H1 (cell line): ENCODE measurements around the gene KIF5A. TPM values are rescaled to one million over a fixed set of nuclear protein-coding genes. Genes with fewer than 3 reads are reported as not detected.
A peak's percentile ranks its signal among the peaks of the same experiment; 100 is the strongest.

Experiments used
- CTCF ChIA-PET: fragments of 300-600 bp; sonication (Branson Sonifier 250); formaldehyde crosslinking; loops from one replicate; lab custom pipeline; 2021; ENCODE audit not compliant: partially characterized antibody; lab: Charles Lee
- POLR2A ChIA-PET: fragments of 300-600 bp; sonication (Branson Sonifier 250); formaldehyde crosslinking; loops from one replicate; lab custom pipeline; 2021; ENCODE audit warnings: inconsistent platforms; ENCODE audit not compliant: partially characterized antibody; lab: Charles Lee
- DNase-seq, 2 experiments: peaks; one replicate each; pipeline versions ENCODE4 v3.0.0 to v3.0.0-alpha.2; 2010 to 2022; ENCODE audit warnings: low spot score in 2 of 2, low read depth in 1 of 2, mixed read lengths in 1 of 2
- FAIRE-seq: peaks from 2 replicates; lab custom pipeline; 2011; peaks lifted over from hg19 to GRCh38; lab: Jason Lieb, UNC
- H2AFZ ChIP-seq: 2 replicates; pipeline ENCODE4 v1.8.1; 2012; ENCODE audit warnings: low read length, inconsistent platforms
- H2AK5ac ChIP-seq: 2 replicates; pipeline ENCODE4 v1.6.1; 2013; ENCODE audit warnings: low read depth, low read length
- H2BK120ac ChIP-seq: replicated peaks from 2 replicates; pipeline ENCODE3; 2013; ENCODE audit warnings: low read depth, low read length, inconsistent platforms
- H2BK12ac ChIP-seq: 2 replicates; pipeline ENCODE4 v1.6.1; 2013; ENCODE audit warnings: low read depth, low read length
- H2BK15ac ChIP-seq: 2 replicates; pipeline ENCODE4 v1.6.1; 2013; ENCODE audit warnings: low read length
- H2BK20ac ChIP-seq: 2 replicates; pipeline ENCODE4 v1.6.1; 2013; ENCODE audit warnings: low read length
- H2BK5ac ChIP-seq: 2 replicates; pipeline ENCODE4 v1.6.1; 2013; ENCODE audit warnings: low read depth, low read length
- H3K14ac ChIP-seq: 2 replicates; pipeline ENCODE4 v1.6.1; 2013; ENCODE audit warnings: inconsistent platforms; ENCODE audit not compliant: insufficient read length
- H3K18ac ChIP-seq: 2 replicates; pipeline ENCODE4 v1.6.1; 2013; ENCODE audit warnings: low read length; ENCODE audit errors: extremely low read depth
- H3K23ac ChIP-seq: 2 replicates; pipeline ENCODE4 v1.6.1; 2013; ENCODE audit warnings: inconsistent platforms; ENCODE audit not compliant: insufficient read length
- H3K23me2 ChIP-seq: 2 replicates; pipeline ENCODE4 v1.6.1; 2013; ENCODE audit warnings: low read depth, low read length
- H3K27ac ChIP-seq: 2 replicates; pipeline ENCODE4 v1.6.1; 2011; ENCODE audit warnings: low read depth, low read length, inconsistent platforms
- H3K27me3 ChIP-seq, 4 experiments: replicated peaks in 1 of 4; 1 replicate in 1 of 4; 2 replicates in 3 of 4; pipeline versions ENCODE4 v1.6.1 to v1.8.1; 2011 to 2013; ENCODE audit warnings: low read length in 3 of 4, mild to moderate bottlenecking in 3 of 4, inconsistent platforms in 2 of 4, mixed read lengths in 2 of 4, moderate library complexity in 1 of 4; ENCODE audit not compliant: control insufficient read depth in 3 of 4, insufficient read depth in 3 of 4; ENCODE audit errors: extremely low read depth in 1 of 4
- H3K36me3 ChIP-seq, 4 experiments: 2 replicates each; pipeline versions ENCODE4 v1.6.1 to v1.8.1; 2011 to 2013; ENCODE audit warnings: mild to moderate bottlenecking in 4 of 4, low read length in 3 of 4, moderate library complexity in 2 of 4, control low read depth in 1 of 4, inconsistent platforms in 1 of 4; ENCODE audit not compliant: insufficient read depth in 4 of 4, control insufficient read depth in 2 of 4
- H3K4ac ChIP-seq: replicated peaks from 2 replicates; pipeline ENCODE3; 2013; ENCODE audit warnings: low read length, low read depth, mixed read lengths, inconsistent platforms; ENCODE audit not compliant: insufficient read length
- H3K4me1 ChIP-seq, 4 experiments: replicated peaks in 1 of 4; 1 replicate in 1 of 4; 2 replicates in 3 of 4; pipeline versions ENCODE4 v1.6.1 to v1.8.1; 2011 to 2013; ENCODE audit warnings: low read length in 3 of 4, inconsistent platforms in 2 of 4, mixed read lengths in 1 of 4; ENCODE audit not compliant: insufficient read depth in 4 of 4, control insufficient read depth in 3 of 4
- H3K4me2 ChIP-seq, 2 experiments: 2 replicates each; pipeline versions ENCODE4 v1.6.1 to v1.8.1; 2011 to 2013; ENCODE audit warnings: low read depth in 2 of 2, low read length in 2 of 2, control low read depth in 1 of 2, inconsistent platforms in 1 of 2, mild to moderate bottlenecking in 1 of 2; ENCODE audit not compliant: insufficient read depth in 1 of 2
- H3K4me3 ChIP-seq, 4 experiments: fragments of 200-600, 300-600 bp in 1 of 4; sonication (generic), shearing (Covaris generic), sonication (Bioruptor Twin) in 1 of 4; 2 replicates each; pipeline versions ENCODE4 v1.5.1 to v1.8.1; 2011 to 2016; ENCODE audit warnings: low read length in 4 of 4, low read depth in 3 of 4, control low read depth in 2 of 4, inconsistent platforms in 2 of 4, mild to moderate bottlenecking in 2 of 4, mixed read lengths in 1 of 4, moderate library complexity in 1 of 4; ENCODE audit not compliant: insufficient read depth in 2 of 4; ENCODE audit errors: extremely low read depth in 1 of 4
- H3K56ac ChIP-seq: replicated peaks from 2 replicates; pipeline ENCODE3; 2013; ENCODE audit warnings: low read depth, mild to moderate bottlenecking, mixed read lengths, low read length, inconsistent platforms; ENCODE audit not compliant: insufficient read length
- H3K79me1 ChIP-seq: 2 replicates; pipeline ENCODE4 v1.6.1; 2013; ENCODE audit warnings: low read depth, low read length, control low read depth
- H3K79me2 ChIP-seq, 2 experiments: 2 replicates each; pipeline versions ENCODE4 v1.6.1 to v1.8.1; 2012 to 2013; ENCODE audit warnings: low read length in 2 of 2, mild to moderate bottlenecking in 2 of 2, inconsistent platforms in 1 of 2; ENCODE audit not compliant: insufficient read depth in 2 of 2, control insufficient read depth in 1 of 2
- H3K9ac ChIP-seq, 4 experiments: replicated peaks in 1 of 4; 1 replicate in 1 of 4; 2 replicates in 3 of 4; pipeline versions ENCODE4 v1.6.1 to v1.8.1; 2011 to 2013; ENCODE audit warnings: low read depth in 3 of 4, low read length in 3 of 4, control low read depth in 2 of 4, mild to moderate bottlenecking in 2 of 4, moderate library complexity in 2 of 4, inconsistent platforms in 1 of 4; ENCODE audit errors: extremely low read depth in 1 of 4
- H3K9me3 ChIP-seq, 2 experiments: 2 replicates each; pipeline versions ENCODE4 v1.6.1 to v1.8.1; 2012 to 2013; ENCODE audit warnings: mild to moderate bottlenecking in 2 of 2, moderate library complexity in 2 of 2, control low read depth in 1 of 2, inconsistent platforms in 1 of 2, low read depth in 1 of 2, low read length in 1 of 2, mixed read lengths in 1 of 2; ENCODE audit not compliant: insufficient read depth in 2 of 2
- H4K20me1 ChIP-seq, 2 experiments: replicated peaks in 1 of 2; 2 replicates each; pipeline versions ENCODE3 to v1.8.1; 2011 to 2013; ENCODE audit warnings: inconsistent platforms in 2 of 2, low read length in 2 of 2, mild to moderate bottlenecking in 1 of 2; ENCODE audit not compliant: insufficient read depth in 2 of 2, control insufficient read depth in 1 of 2
- H4K5ac ChIP-seq: 2 replicates; pipeline ENCODE4 v1.6.1; 2013; ENCODE audit warnings: low read length, low read depth, mixed read lengths, inconsistent platforms; ENCODE audit not compliant: insufficient read length
- H4K8ac ChIP-seq: 2 replicates; pipeline ENCODE4 v1.8.0; 2013; ENCODE audit warnings: mild to moderate bottlenecking, moderate library complexity, low read length, inconsistent platforms; ENCODE audit not compliant: insufficient read depth; ENCODE audit errors: extremely low read depth
- H4K91ac ChIP-seq: replicated peaks from 2 replicates; pipeline ENCODE3; 2013; ENCODE audit warnings: low read length, mixed read lengths, inconsistent platforms; ENCODE audit not compliant: insufficient read length
- ASH2L ChIP-seq: fragments of 200-600, 300-600 bp; sonication (generic); IDR thresholded peaks from one replicate; pipeline ENCODE4 v1.7.1; 2017; ENCODE audit warnings: low read length
- BCL11A ChIP-seq, 2 experiments: IDR thresholded peaks; one replicate each; pipeline ENCODE4 v1.6.1; 2011; ENCODE audit warnings: low read depth in 2 of 2, low read length in 2 of 2, mild to moderate bottlenecking in 2 of 2
- CBX5 ChIP-seq: fragments of 300-800, 300-1000 bp; sonication (generic); IDR thresholded peaks from 2 replicates; pipeline ENCODE4 v1.7.1; 2016; ENCODE audit warnings: antibody characterized with exemption, low read length, low read depth
- CEBPB ChIP-seq: IDR thresholded peaks from 2 replicates; pipeline ENCODE4 v1.6.1; 2012; ENCODE audit warnings: low read depth, low read length
- CHD2 ChIP-seq: IDR thresholded peaks from 2 replicates; pipeline ENCODE4 v1.6.1; 2012; ENCODE audit warnings: low read length, improper control_type of control experiment
- EP300 ChIP-seq, 2 experiments: IDR thresholded peaks; 1 replicate in 1 of 2; 2 replicates in 1 of 2; pipeline ENCODE4 v1.6.1; 2011 to 2012; ENCODE audit warnings: low read depth in 2 of 2, low read length in 2 of 2, mild to moderate bottlenecking in 2 of 2, borderline replicate concordance in 1 of 2, inconsistent platforms in 1 of 2, moderate library complexity in 1 of 2
- GTF2F1 ChIP-seq: IDR thresholded peaks from 2 replicates; pipeline ENCODE4 v1.6.1; 2012; ENCODE audit warnings: low read depth, low read length, improper control_type of control experiment, borderline replicate concordance
- KDM5A ChIP-seq: fragments of 200-600 bp; IDR thresholded peaks from 2 replicates; pipeline ENCODE4 v1.7.1; 2012; ENCODE audit warnings: mild to moderate bottlenecking, low read length, inconsistent platforms, mixed read lengths
- SAP30 ChIP-seq: fragments of 300-600 bp; sonication (generic); IDR thresholded peaks from 2 replicates; pipeline ENCODE4 v1.7.1; 2012; ENCODE audit warnings: low read length, moderate library complexity, mild to moderate bottlenecking, inconsistent platforms; ENCODE audit not compliant: insufficient read depth, insufficient replicate concordance
- SIN3A ChIP-seq, 2 experiments: IDR thresholded peaks in 1 of 2; conservative IDR thresholded peaks in 1 of 2; 2 replicates each; pipeline ENCODE4 v1.6.1; 2011 to 2012; ENCODE audit warnings: low read length in 2 of 2, improper control_type of control experiment in 1 of 2, low read depth in 1 of 2, mild to moderate bottlenecking in 1 of 2
- SIRT6 ChIP-seq: IDR thresholded peaks from one replicate; pipeline ENCODE4 v1.7.1; 2012; ENCODE audit warnings: low read length, inconsistent platforms
- SP2 ChIP-seq: IDR thresholded peaks from 2 replicates; pipeline ENCODE4 v1.6.1; 2012; ENCODE audit warnings: mild to moderate bottlenecking, low read length, inconsistent platforms
- WGBS, 2 experiments: shearing (Covaris generic) in 1 of 2; methylation state at CpG; one replicate each; pipeline versions ENCODE4 v1.1.6 to v1.1.7; 2013 to 2015; ENCODE audit warnings: low lambda C conversion rate in 2 of 2, mixed read lengths in 2 of 2, inconsistent platforms in 1 of 2, low coverage in 1 of 2, missing lambda C conversion rate in 1 of 2; ENCODE audit not compliant: insufficient replicate concordance in 2 of 2, insufficient coverage in 1 of 2, insufficient read length in 1 of 2; ENCODE audit errors: extremely low coverage in 1 of 2, missing lambda C conversion rate in 1 of 2; 5-methylcytosine and 5-hydroxymethylcytosine counted together
- polyA plus RNA-seq, 7 experiments: library from polyadenylated mRNA; depleted of rRNA in 3 of 7; stranded (reverse) in 5 of 7; unstranded in 2 of 7; fragments of >200 nt in 5 of 7; fragments of 200-250 nt in 2 of 7; gene quantifications; 1 replicate in 5 of 7; 2 replicates in 1 of 7; 4 replicates in 1 of 7; pipeline versions ENCODE4 v1.2.1 to v1.2.3, GENCODE V29; 2011 to 2013; ENCODE audit warnings: missing spikeins in 2 of 7, mixed read lengths in 2 of 7
- total RNA-seq: library from RNA; stranded (reverse); fragmentation: NEBNext Ultra II Directional; extraction: Animal tissue kit (Norgen Biotek cat#: 25700); gene quantifications from 2 replicates; pipeline ENCODE4 v1.2.1, GENCODE V29; 2021

Gene KIF5A
- total and polyA plus RNA-seq, 2 of the 8 experiments (the other 6 are each of a cell fraction or from before 2014, with no cell fraction given): 10.7 to 21.9 TPM

DNA sequence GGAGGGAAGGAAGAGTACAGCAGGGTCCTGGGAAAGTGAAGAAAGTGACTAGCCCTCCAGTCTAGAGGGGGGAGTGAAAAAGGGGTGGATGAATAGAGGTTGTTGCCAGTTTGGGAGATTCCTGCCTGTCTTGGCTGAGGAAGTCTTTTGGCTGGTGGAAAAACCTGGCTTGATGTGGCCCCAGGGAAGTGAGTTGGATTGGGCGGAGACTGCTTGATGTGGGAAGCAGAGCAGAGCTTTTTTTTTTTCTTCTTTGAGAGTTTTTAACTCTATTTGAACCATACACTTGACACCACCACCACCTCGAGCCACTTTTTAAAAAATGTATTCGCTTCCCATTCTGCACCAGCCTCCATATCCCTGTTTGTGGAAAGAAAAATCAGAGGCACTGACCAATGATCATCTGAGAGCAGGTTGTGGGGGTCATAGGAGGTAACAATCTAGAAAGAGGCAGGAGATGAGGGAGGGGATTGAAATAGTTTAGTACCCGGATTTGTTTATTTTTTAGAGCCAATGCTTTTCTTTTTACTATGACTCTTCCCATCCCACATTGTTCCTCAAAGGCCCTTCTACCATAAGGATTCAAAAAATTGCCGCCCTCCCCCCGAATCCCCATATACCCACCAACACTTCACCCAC lies 54.1 kb downstream of the KIF5A start:
- no peak overlapping the region for H3K4ac ChIP-seq
- H2BK120ac ChIP-seq: no peak overlapping the region
- H3K9ac ChIP-seq: peak overlapping the region in 3 of 4 experiments; percentile 81 to 85 (median 81); a peak in 6 of 7 replicates
- H2AK5ac ChIP-seq: no peak overlapping the region
- no peak overlapping the region for H2BK15ac ChIP-seq
- no peak overlapping the region for H3K23ac ChIP-seq
- H3K56ac ChIP-seq: peak overlapping the region; percentile 83
- H4K20me1 ChIP-seq: peaks cover 0 to 2% of the 10 kb centered on the region in 2 experiments
- no peaks in the 10 kb centered on the region for H3K9me3 ChIP-seq
- H3K4me1 ChIP-seq: peaks cover 3 to 6% (median 6%) of the 10 kb centered on the region in 4 experiments
- H2AFZ ChIP-seq: peak overlapping the region; percentile 30; the same call in 1 of the 2 replicates
- no peaks in the 10 kb centered on the region for H3K27me3 ChIP-seq
- H3K4me2 ChIP-seq: peak overlapping the region; percentile 76 to 83
- DNase-seq (peak in 1 of 2 experiments; percentile 52), FAIRE-seq (peak; percentile 74)
- H4K5ac ChIP-seq: peak overlapping the region; percentile 88
- H3K36me3 ChIP-seq: peaks cover 5 to 23% (median 15%) of the 10 kb centered on the region in 4 experiments; a peak in 6 of 8 replicates
- peak overlapping the region; percentile 93 for H3K27ac ChIP-seq
- POLR2A ChIA-PET: interaction anchor here (0.6 to 7.7 kb wide), 14 partner anchors 9 to 337 kb away, joined by 3 to 60 read pairs (median 4); partner anchors contain the start of gene PIP4K2C
- peak overlapping the region; percentile 96 for H4K91ac ChIP-seq
- peak overlapping the region; percentile 95; the same call in 1 of the 2 replicates for H2BK5ac ChIP-seq
- WGBS, 2 experiments: 38% methylated on average over 6 of the region's 6 CpGs; no CpG with 5 or more reads in 1 of the 2 experiments
- no peak overlapping the region for H2BK20ac ChIP-seq
- H3K18ac ChIP-seq: peak overlapping the region; percentile 71
- H3K23me2 ChIP-seq: peaks cover 11% of the 10 kb centered on the region
- no peaks in the 10 kb centered on the region; the same call in 1 of the 2 replicates for H3K79me1 ChIP-seq
- no peak overlapping the region for H3K14ac ChIP-seq
- peak overlapping the region; percentile 85 for H4K8ac ChIP-seq
- peak overlapping the region; percentile 63; the same call in 1 of the 2 replicates for H2BK12ac ChIP-seq
- peak overlapping the region; percentile 53 to 84 (median 78) for H3K4me3 ChIP-seq
- H3K79me2 ChIP-seq: peaks cover 0 to 10% of the 10 kb centered on the region in 2 experiments; a peak in 1 of 4 replicates
- CTCF ChIA-PET: interaction anchor here (0.6 to 6.3 kb wide), 8 partner anchors 13 to 174 kb away, joined by 3 to 40 read pairs (median 3); partner anchors contain the start of gene PIP4K2C
- TF ChIP-seq SAP30: no peak
- TF ChIP-seq CHD2: no peak
- TF ChIP-seq KDM5A: no peak
- TF ChIP-seq GTF2F1: no peak
- TF ChIP-seq SIN3A (conservative IDR thresholded peaks at IDR 0.05 in 1 of 2, IDR thresholded peaks at IDR 0.05 in 1 of 2; ENCODE audit: low read depth in 1 of 2, low read length in 2 of 2): 0 out of 4 replicates have a peak, but pooled peaks of 1 of the 2 experiments have one; percentile 43
- no peak for TF ChIP-seq SIRT6
- TF ChIP-seq EP300 (IDR thresholded peaks at IDR 0.05; ENCODE audit: borderline replicate concordance in 1 of 2, low read depth in 2 of 2, low read length in 2 of 2): no peak
- TF ChIP-seq CBX5: no peak
- TF ChIP-seq CEBPB: no peak
- no peak for TF ChIP-seq BCL11A (IDR thresholded peaks at IDR 0.05; ENCODE audit: low read depth in 2 of 2, low read length in 2 of 2)
- TF ChIP-seq SP2: no peak
- TF ChIP-seq ASH2L: peak; percentile 16
